IMR-90 (cell line): ENCODE data around the gene MAN1A2. TPM values are rescaled to one million over a fixed set of nuclear protein-coding genes. Genes with fewer than 3 reads are reported as not detected.

Source experiments
- ATAC-seq: fragments of 200-7000 bp; cut with Tn5 transposase; 2 replicates; pipeline ENCODE4 v1.9.1; 2020; ENCODE audit warnings: low read depth, mild to moderate bottlenecking, moderate library complexity
- BruUV-seq: library from RNA; stranded (reverse); fragments of 400-500 nt; replicated peaks from 2 replicates; lab custom pipeline; 2021; lab: Mats Ljungman, UMichigan
- CTCF ChIA-PET: fragments of 300-600 bp; formaldehyde crosslinking; extraction: SDS; loops from one replicate; lab custom pipeline; 2021; ENCODE audit warnings: antibody characterized with exemption; lab: Yijun Ruan, JAX
- POLR2A ChIA-PET: fragments of 300-600 bp; sonication (Branson Sonifier 250); formaldehyde crosslinking; loops from one replicate; lab custom pipeline; 2022; ENCODE audit warnings: antibody characterized with exemption; ENCODE audit not compliant: unreplicated experiment; lab: Charles Lee
- DNase-seq: peaks from one replicate; pipeline ENCODE4 v3.0.0; 2013
- H2AFZ ChIP-seq: replicated peaks from 2 replicates; pipeline ENCODE3; 2013; ENCODE audit warnings: low read length, mild to moderate bottlenecking; ENCODE audit not compliant: poor library complexity
- H2AK5ac ChIP-seq: 2 replicates; pipeline ENCODE4 v1.6.1; 2013; ENCODE audit warnings: low read depth, low read length, inconsistent platforms
- H2AK9ac ChIP-seq: replicated peaks from 2 replicates; pipeline ENCODE3; 2013; ENCODE audit warnings: mild to moderate bottlenecking, low read depth, low read length, moderate library complexity; ENCODE audit not compliant: poor library complexity
- H2BK120ac ChIP-seq: 2 replicates; pipeline ENCODE4 v1.6.1; 2013; ENCODE audit warnings: low read depth, low read length, inconsistent platforms
- H2BK15ac ChIP-seq: 3 replicates; pipeline ENCODE4 v1.6.1; 2013; ENCODE audit warnings: low read depth, low read length, inconsistent platforms
- H2BK20ac ChIP-seq: 2 replicates; pipeline ENCODE4 v1.6.1; 2013; ENCODE audit warnings: low read depth, mild to moderate bottlenecking, inconsistent platforms, low read length, moderate library complexity
- H2BK5ac ChIP-seq: 2 replicates; pipeline ENCODE4 v1.6.1; 2013; ENCODE audit warnings: mild to moderate bottlenecking, low read depth, low read length, inconsistent platforms; ENCODE audit not compliant: poor library complexity, severe bottlenecking
- H3K14ac ChIP-seq: replicated peaks from 2 replicates; pipeline ENCODE4 v1.6.1; 2013; ENCODE audit warnings: low read depth, low read length, inconsistent platforms
- H3K18ac ChIP-seq: 2 replicates; pipeline ENCODE4 v1.6.1; 2013; ENCODE audit warnings: low read depth, low read length, control low read depth
- H3K23ac ChIP-seq: 2 replicates; pipeline ENCODE4 v1.6.1; 2013; ENCODE audit warnings: low read depth, low read length, inconsistent platforms
- H3K27ac ChIP-seq: 2 replicates; pipeline ENCODE4 v1.5.1; 2013; ENCODE audit warnings: mild to moderate bottlenecking, control low read depth, low read length; ENCODE audit not compliant: insufficient read depth
- H3K27me3 ChIP-seq: 2 replicates; pipeline ENCODE4 v1.6.1; 2013; ENCODE audit warnings: low read length; ENCODE audit not compliant: control insufficient read depth, insufficient read depth
- H3K36me3 ChIP-seq: 2 replicates; pipeline ENCODE4 v1.6.1; 2013; ENCODE audit warnings: low read length, mixed read lengths; ENCODE audit not compliant: control insufficient read depth, insufficient read depth
- H3K4ac ChIP-seq: 2 replicates; pipeline ENCODE4 v1.6.1; 2013; ENCODE audit warnings: low read depth, low read length, inconsistent platforms
- H3K4me1 ChIP-seq: 2 replicates; pipeline ENCODE4 v1.6.1; 2013; ENCODE audit warnings: low read length, mixed read lengths; ENCODE audit not compliant: control insufficient read depth, insufficient read depth
- H3K4me2 ChIP-seq: 2 replicates; pipeline ENCODE4 v1.6.1; 2013; ENCODE audit warnings: low read depth, mild to moderate bottlenecking, control low read depth, low read length, moderate library complexity
- H3K4me3 ChIP-seq: 2 replicates; pipeline ENCODE4 v1.5.1; 2013; ENCODE audit warnings: low read depth, mild to moderate bottlenecking, control low read depth, low read length, moderate library complexity; ENCODE audit not compliant: insufficient read depth
- H3K56ac ChIP-seq: 2 replicates; pipeline ENCODE4 v1.6.1; 2013; ENCODE audit warnings: low read length, inconsistent platforms; ENCODE audit not compliant: insufficient read depth; ENCODE audit errors: extremely low read depth
- H3K79me1 ChIP-seq, 2 experiments: 2 replicates each; pipeline ENCODE4 v1.6.1; 2013; ENCODE audit warnings: low read length in 2 of 2, inconsistent platforms in 1 of 2, low read depth in 1 of 2
- H3K9ac ChIP-seq: 2 replicates; pipeline ENCODE4 v1.6.1; 2013; ENCODE audit warnings: low read depth, low read length, control low read depth
- H3K9me1 ChIP-seq: 2 replicates; pipeline ENCODE4 v1.6.1; 2013; ENCODE audit warnings: low read length, inconsistent platforms; ENCODE audit not compliant: insufficient read depth
- H3K9me3 ChIP-seq: 2 replicates; pipeline ENCODE4 v1.6.1; 2013; ENCODE audit warnings: low read length; ENCODE audit not compliant: control insufficient read depth, insufficient read depth
- H4K20me1 ChIP-seq: 2 replicates; pipeline ENCODE4 v1.6.1; 2013; ENCODE audit warnings: low read length, inconsistent platforms; ENCODE audit not compliant: insufficient read depth
- H4K5ac ChIP-seq: 2 replicates; pipeline ENCODE4 v1.6.1; 2013; ENCODE audit warnings: mild to moderate bottlenecking, low read depth, low read length, control low read depth
- H4K8ac ChIP-seq, 2 experiments: 2 replicates each; pipeline ENCODE4 v1.6.1; 2013; ENCODE audit warnings: low read depth in 2 of 2, low read length in 2 of 2, control low read depth in 1 of 2, inconsistent platforms in 1 of 2
- H4K91ac ChIP-seq: 2 replicates; pipeline ENCODE4 v1.6.1; 2013; ENCODE audit warnings: low read depth, low read length, inconsistent platforms; ENCODE audit not compliant: insufficient read depth
- FOS ChIP-seq: fragments of 150-350 bp; IDR thresholded peaks from 2 replicates; pipeline ENCODE4 v1.6.1; 2016; ENCODE audit warnings: low read depth, low read length
- RCOR1 ChIP-seq: IDR thresholded peaks from 2 replicates; pipeline ENCODE4 v1.6.1; 2012; ENCODE audit warnings: mild to moderate bottlenecking, low read length, improper control_type of control experiment; ENCODE audit not compliant: insufficient replicate concordance
- WGBS, 2 experiments: methylation state at CpG; one replicate each; pipeline versions ENCODE4 v1.1.5 to v1.1.7; 2013; ENCODE audit warnings: missing lambda C conversion rate in 2 of 2; ENCODE audit not compliant: insufficient read length in 1 of 2; ENCODE audit errors: extremely low coverage in 2 of 2; 5-methylcytosine and 5-hydroxymethylcytosine counted together
- dilution Hi-C: fragments of 300-500 bp; cut with HindIII; formaldehyde crosslinking; loops from one replicate; pipeline ENCODE4 v1.14.3; 2018; ENCODE audit warnings: low sequenced_read_pairs; ENCODE audit not compliant: unreplicated experiment
- in situ Hi-C: fragments of 300-500 bp; cut with MboI; formaldehyde crosslinking; loops from 3 replicates; pipeline ENCODE4 v1.14.3; 2019; ENCODE audit warnings: low sequenced_read_pairs, inconsistent platforms, mixed read lengths
- intact Hi-C: fragments of 100-400 bp; cut with micrococcal nuclease; formaldehyde crosslinking; loops from 2 replicates; pipeline ENCODE4 v1.10.0; 2022
- polyA plus RNA-seq, 3 experiments: library from polyadenylated mRNA; depleted of rRNA; stranded (reverse); fragments of >200 nt; gene quantifications; 2 replicates each; pipeline ENCODE4 v1.2.3, GENCODE V29; 2012; ENCODE audit warnings: low replicate concordance in 1 of 3
- total RNA-seq: library from RNA; depleted of rRNA; stranded (reverse); fragments of >200 nt; gene quantifications from 2 replicates; pipeline ENCODE4 v1.2.3, GENCODE V29; 2012

MAN1A2 gene
- total and polyA plus RNA-seq, 2 of the 4 experiments (the other 2 are of a cell fraction) = 12.4 to 29.4 TPM

DNA sequence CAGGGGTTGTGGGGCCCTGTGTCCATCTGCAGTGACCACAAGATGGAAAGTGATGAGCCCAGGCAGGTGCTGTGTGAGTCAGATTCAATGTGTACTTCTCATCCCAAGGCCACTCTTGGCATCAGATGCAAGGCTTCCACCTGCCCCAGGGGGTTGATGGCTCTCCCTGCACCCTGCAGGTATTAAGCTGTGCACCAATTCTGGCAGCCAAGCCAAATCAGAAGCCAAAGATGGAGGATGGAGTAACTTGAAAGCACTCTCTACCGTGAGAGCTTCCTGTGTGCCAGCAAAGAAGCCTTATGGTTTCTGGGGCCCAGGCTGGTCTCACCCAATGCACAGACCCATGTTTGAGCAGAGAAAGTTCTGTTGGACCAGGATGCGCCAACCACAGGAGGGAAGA lies 194.3 kb downstream of the MAN1A2 start:
- intact Hi-C loops (no loop called here), in situ Hi-C loops (no loop called here), dilution Hi-C loops (no loop called here)
- no TSS peak for BruUV-seq
- Histone ChIP-seq H3K27ac (no peak overlapping the region), H3K4me2 (no peak overlapping the region), H3K4me1 (no peaks in the 10 kb centered on the region), H2AK9ac (no peak overlapping the region), H3K4ac (no peak overlapping the region), H3K14ac (no peak overlapping the region), H3K36me3 (no peaks in the 10 kb centered on the region), H3K9me3 (peaks cover 2% of the 10 kb centered on the region), H4K20me1 (no peaks in the 10 kb centered on the region), H2BK15ac (no peak overlapping the region), H3K79me1 (no peaks in the 10 kb centered on the region), H4K91ac (no peak overlapping the region), H2AFZ (no peak overlapping the region), H4K5ac (no peak overlapping the region), H3K9ac (no peak overlapping the region), H2AK5ac (no peak overlapping the region), H3K18ac (no peak overlapping the region), H3K27me3 (peaks cover 16% of the 10 kb centered on the region), H2BK20ac (no peak overlapping the region), H4K8ac (no peak overlapping the region), H3K9me1 (no peaks in the 10 kb centered on the region), H3K56ac (no peak overlapping the region), H2BK5ac (no peak overlapping the region), H2BK120ac (no peak overlapping the region), H3K4me3 (no peak overlapping the region), H3K23ac (no peak overlapping the region)
- POLR2A ChIA-PET = no interaction called here
- TF ChIP-seq RCOR1 = no peak
- TF ChIP-seq FOS = no peak
- ATAC-seq (no peak), DNase-seq (no peak)
- CTCF ChIA-PET = no interaction called here
- no CpG with 5 or more reads among the region's 2 CpGs for WGBS, 2 experiments
